Endometrium (tissue), 2 donors: ENCODE data around the gene DMD.

Experiments used
- FAIRE-seq: peaks from 2 replicates; lab custom pipeline; 2012; peaks lifted over from hg19 to GRCh38; lab: Jason Lieb, UNC
- donor health status: control.
- donor health status: control.

The DMD gene

DNA sequence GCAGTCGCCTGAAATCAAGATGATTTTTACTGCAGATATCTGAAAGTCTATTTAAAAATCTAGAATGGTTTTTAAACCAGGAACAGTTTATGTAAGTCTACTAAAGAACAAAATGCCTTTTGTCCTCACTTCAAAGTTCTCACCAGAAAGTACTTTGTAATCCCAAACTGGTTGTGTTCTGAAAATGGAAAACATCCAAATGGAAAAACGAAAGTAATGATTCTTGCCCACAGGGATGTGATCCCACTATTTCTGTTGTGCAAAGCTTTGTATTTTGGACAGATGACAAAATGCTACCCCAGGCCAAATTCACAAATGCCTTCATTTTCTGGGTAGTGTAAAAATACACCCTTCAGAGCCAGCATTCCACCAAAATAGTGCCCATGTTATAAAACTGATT lies 1874.0 kb downstream of the DMD start:
- FAIRE-seq, result no peak

DNA sequence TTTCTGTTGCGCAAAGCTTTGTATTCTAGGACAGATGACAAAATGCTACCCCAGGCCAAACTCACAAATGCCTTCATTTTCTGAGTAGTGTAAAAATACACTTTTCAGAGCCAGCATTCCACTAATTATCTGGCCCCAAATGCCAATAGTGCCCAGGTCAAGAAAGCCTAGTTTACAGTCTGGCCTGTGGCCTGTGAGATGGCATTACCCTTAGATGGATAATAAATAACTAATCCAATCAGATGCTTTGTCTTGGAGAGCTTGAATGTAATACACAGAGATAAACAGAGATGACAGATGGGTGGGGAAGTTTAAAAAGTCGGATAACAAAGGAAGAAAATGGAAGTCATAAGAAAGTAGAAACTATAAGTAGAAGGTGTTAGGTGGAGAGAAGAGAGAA lies 1874.9 kb downstream of the DMD start:
- FAIRE-seq, result no peak

DNA sequence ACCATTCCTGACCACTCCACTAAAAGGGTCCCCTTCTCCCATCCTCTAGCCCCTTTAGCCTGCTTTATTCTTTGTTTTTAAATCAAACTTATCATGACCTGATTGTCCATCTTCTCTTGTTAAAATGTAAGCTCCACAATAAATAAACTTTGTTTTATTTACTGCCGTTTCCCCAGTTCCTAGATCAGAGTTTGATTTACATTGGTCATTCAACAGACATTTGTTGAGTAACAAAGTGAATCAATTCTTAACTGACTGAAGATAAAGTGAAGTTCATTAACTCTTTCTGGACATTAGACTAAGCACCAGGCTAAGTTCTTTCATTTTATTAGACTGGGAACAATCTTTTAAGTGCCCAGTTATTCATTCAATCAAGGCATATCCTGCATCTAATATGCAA lies 1876.4 kb downstream of the DMD start:
- FAIRE-seq, result no peak

DNA sequence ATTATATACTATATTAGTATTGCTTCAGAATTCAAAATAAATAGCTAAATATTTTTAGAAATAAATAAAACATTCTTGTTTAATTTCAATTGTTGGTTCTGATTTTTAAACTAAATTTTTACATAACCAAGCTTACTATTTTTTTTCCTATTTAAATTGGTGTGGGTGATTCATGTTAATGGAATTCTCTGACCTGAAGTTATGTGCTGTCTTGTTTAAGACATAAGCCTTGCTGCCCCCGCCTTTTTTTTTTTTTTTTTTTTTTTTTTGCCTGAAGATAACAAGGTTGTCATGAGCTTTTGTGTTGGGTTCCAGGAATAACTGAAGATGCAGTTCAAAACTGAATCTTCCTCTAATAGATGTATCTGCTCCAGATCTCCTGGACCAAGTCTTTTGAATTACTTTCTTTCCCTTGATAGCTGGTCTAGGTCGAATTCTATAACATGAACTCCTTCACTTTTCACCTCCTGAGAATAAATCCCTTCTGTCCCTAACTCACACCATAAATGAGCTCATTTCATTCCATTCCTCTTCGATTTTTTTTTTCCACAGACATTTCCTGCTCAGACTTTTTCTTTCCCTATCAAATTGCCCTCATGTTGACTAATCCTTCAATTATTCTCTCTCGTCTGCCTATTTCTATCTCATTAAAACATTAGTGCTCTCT lies 1878.1 kb downstream of the DMD start:
- no peak for FAIRE-seq

DNA sequence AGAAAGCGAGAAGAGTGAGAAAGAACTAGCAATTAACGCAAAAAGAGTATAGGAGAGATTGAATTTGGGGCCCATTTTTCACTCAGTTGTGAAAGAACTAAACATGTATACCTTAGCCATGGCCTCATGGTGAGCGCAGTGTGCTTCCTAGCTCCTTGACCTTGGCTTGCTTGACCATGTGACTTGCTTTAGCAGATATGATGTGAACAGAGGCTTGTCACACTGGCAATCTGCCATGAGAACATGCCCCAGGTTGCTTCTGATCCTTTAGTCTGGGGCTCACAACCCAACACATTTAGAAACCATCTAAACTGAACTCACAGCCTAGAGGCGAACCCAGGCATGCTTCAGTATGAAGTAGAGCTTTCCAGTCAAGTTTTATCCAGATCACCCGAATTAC lies 1879.4 kb downstream of the DMD start:
- FAIRE-seq, result no peak

DNA sequence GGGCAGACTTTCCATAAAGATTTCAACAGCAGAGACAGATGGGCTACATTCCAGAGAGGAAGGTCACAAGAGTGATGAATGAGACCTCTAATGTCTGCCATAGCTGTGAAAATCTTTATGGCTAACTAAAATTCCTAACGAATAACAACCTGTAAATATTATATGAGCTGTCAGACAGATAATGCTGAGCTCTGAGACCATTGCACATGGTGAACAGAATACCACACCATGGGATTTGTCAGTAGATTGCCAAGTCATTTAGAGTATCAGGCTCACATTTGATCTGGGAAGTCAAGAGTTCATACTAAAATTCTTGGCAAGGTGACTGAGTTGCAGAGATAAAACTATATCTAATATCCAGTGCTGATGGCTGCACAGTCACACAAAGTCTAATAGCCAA lies 1880.3 kb downstream of the DMD start:
- no peak for FAIRE-seq

DNA sequence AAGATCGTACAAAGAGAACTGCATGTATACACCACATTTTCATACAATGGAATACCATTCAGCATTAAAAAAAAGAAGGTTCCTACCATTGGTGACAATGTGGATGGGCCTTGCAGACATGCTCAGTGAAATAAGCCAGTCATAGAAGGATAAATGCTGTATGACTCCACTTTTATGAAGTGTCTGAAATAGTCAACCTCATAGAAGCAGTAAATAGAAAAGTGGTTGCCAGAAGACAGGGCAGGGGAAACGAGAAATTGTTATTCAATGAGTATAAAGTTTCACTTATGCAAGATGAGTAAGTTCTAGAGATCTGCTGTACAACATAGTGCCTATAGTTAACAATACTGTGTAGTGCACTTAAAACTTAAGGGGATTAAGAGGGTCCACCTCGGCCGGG lies 1882.1 kb downstream of the DMD start:
- FAIRE-seq, result no peak

DNA sequence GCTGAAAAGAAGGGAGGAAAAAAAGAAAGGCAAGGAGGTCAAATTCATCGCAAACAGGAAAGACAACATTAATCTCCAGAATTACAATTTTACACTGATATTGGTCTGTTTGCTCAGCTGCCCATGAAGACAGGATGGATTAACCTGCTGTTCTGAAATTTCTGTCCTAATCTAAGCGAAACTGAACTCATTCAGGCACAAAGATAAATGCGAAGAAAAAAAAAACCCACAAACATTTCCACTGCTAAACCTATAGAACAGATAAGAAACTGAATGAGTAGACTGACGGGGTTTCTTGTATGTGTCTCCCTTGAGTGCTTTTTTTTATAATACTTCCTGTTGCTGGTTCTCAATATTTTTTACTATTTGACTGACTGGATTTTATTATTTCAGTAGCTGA lies 1887.7 kb downstream of the DMD start:
- no peak for FAIRE-seq

DNA sequence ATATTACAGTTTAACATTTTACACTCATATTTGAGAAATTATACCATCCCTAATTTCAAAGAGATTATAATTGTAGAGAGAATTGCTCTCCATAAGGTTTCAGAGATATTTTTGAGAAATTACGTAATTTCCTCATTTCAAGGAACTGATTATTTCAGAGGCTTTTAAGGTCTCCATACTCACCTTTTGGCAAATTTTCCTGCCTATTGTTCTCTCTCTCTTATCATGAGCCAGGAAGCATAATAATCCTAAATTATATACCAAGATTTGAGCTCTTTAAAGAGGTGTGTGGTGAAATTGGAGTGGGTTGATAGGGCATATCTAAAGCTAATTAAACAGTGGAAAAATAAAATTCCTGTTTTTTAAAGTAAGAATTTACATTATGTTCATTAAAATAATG lies 1890.6 kb downstream of the DMD start:
- no peak for FAIRE-seq

DNA sequence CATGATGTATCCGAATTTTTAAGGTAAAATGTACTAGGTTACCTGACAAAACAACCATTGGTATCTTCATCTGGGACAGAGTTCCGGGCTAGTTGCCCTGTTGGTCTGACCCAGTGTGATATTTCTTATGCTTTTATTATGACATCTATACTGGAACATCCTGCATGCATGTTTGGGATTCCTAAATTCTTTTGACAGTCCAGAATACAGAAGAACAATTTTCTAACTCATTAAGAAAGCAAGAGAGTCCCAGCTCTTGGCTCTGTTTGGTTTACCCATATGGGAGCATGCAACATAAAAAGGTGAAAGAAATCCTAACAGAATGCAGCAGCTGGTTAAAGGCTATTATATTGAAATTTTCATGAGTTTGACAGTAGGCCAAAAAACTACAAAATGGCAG lies 1891.8 kb downstream of the DMD start:
- FAIRE-seq, result no peak

DNA sequence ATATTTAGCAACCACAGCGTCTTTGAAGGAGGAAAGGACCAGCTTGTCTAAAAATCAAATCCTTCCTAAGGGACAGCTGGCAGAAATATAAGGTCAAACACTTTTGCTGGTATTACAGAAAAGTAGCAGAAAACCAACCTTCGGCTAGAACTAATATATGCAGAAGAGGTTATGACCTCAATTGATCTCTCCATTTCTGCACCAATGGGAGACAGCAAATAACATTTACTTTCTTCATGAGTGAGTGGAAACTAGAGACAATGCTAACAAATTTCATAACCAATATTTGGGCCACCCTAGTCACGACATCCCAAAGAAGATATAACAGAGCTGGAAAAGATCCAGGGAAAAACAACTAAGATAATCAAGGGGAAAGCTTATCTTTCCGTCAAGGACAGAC lies 1892.5 kb downstream of the DMD start:
- FAIRE-seq, result no peak

DNA sequence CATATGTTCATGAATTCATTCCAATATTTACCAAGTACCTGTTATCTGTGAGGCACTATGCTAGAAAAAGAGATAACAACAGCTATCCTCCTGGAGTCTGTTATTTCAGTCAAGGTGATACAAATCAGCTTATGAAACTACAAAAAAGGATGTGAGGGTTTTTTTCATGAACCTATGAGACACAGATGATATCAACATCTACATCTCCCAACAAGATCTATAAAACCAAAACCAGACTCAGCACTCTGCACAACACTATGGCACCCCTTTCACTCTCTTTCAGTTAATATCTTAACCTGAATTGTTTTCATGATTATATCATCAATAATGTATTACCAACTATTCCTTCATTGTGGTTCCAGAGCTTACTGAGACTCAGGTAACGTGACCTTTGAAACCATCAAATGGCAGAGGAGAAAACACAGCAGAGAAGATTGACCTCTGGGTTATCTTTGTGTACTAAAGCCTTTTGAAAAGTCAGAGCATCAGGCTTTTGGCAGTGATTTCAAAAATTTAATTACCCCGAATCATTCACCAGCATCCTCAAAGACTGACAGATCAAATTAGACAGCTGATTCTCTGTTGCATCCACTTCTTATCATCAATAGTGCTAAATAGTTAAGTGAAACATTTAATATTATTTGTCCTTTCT lies 1894.9 kb downstream of the DMD start:
- FAIRE-seq, result no peak

DNA sequence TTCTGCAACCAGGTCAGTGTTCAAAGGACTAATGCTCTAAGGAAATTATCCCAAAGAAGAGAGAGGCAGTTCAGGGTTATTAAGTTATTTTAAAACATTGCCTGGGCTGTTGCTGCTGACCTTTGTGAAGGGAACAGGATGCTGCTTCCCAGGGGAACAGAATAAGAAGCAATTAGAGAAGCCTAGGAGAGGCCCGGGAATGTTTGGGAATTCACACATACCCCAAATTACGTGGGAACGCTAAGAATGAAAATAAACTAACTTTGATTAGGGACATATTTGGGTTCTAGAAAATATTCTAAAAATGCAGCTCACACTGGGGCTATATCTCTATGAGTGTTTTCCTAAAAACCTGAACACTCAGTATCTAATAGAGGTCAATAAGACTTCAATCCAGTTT lies 1896.4 kb downstream of the DMD start:
- FAIRE-seq, result no peak

DNA sequence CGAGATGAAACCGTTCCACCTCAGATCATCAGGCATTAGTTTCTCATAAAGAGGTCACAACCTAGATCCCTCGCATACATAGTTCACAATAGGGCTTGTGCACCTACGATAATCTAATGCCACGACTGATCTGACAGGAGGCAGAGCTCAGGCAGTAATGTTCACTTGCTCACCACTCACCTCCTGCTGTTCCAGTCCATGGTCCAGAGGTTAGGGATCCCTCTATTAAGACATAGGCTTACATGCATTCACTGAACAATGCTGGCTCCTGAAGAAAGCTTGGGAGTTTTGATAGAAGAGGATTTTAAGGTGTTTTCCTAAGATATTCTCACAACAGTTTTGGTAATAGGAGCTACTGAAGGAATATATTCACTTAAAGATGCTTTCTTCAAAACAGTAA lies 1903.4 kb downstream of the DMD start:
- FAIRE-seq, result no peak

DNA sequence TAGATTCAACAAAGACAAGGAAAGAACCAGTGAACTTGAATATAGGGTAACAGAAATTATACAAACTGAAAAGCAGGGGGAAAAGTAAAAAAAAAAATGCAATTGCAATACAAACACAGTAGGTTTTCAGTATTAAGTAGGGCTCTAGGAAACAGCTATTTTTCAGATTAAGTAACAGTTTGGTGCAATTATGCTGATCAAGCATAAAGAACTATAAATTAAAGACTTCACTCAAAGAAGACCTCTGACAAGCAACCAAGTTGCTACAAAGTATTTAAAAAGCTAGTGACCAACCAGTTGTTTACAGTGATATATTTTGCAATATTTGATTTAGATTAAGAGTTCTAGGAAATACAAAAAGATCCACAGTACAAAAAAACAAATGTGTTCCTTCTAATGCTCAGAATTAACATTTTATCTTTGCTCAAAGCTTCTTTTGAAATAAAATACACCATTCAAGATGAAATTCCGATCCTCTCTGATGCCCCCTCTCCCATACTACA lies 1908.7 kb downstream of the DMD start:
- no peak for FAIRE-seq

DNA sequence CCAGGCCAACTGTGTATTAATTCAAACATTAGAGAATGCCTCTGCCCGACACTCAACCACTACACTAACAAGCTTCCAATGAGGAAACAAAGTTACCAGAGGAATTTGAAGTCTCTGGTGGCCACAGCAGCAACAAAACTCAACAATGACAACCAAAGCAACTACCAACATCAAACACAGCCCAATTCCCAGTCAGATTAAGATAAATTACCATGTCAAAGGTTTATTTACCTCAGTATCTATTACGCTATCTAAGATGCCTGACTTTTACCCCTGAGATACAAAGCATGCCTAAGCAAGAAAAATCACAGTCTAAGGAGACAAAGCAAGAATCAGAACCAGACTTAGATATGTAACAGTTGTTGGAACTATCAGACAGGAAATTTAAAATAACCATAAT lies 1909.4 kb downstream of the DMD start:
- no peak for FAIRE-seq

DNA sequence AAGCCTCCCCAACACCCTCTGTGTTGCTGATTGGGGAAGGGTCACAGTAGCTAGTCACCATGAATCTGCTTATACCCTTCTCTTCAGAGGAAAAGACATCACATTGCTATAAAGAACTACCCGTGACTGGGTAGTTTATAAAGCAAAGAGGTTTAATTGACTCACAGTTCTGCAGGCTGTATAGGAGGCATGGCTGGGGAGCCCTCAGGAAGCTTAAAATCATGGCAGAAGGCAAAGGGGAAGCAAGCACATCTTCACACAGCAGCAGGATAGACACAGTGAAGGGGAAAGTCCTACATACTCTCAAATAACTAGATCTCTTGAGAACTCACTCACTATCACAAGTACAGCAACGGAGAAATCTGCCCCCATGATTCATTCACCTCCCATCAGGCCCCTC lies 1910.1 kb downstream of the DMD start:
- no peak for FAIRE-seq

DNA sequence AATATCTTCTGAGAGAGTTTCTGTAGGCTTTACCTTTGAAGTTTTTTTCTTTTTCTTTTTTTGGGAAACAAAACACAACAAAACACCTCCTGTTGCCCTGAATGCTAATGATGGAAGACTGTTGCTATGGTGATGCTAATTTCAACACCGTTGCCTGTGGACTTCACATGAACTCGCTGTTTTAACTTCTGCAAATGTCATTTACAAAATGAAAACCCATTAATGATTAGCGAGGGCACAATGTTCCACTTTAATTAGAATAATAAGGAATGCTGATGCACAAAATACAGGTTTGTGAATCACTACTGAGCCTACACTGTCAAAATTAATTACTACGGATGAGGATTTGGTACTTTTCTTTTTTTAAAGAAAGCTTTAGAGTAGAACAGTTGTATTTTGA lies 1912.4 kb downstream of the DMD start:
- FAIRE-seq, result no peak

DNA sequence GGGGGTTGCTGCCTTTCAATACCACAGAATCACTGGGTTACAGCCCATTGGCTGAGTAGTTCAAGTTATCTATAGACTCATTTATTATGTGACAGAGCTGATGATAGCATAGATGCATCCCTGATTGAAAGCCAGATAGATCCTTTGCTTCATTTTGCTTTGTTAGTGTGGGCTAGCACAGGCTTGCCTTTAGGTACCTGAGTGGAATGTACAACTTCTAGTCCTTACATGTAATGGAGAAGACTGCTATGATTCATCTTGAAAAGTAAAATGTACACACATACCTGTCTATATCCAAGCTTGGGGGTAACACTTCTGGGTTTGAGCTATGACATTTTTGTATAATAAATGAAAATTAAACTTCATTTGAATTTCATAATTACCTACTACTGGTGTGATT lies 1913.5 kb downstream of the DMD start:
- no peak for FAIRE-seq

DNA sequence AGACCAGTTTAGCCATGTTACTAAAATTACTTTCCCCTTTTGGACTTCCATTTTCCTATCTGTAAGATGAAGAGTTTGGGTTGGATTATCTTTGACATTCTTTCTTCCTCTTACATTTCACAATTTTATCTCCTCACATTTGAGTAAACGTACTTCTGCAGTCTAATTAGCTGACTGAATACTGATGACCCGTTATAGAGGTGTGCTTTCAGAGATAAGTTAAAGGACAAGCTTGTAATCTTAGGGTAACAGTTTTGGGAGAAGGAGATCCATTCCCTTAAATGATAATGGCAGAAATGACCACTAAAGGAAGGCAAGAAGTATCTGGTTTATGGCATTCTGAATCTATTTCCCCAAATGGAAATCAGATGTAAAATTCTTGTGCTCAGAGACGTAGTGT lies 1916.9 kb downstream of the DMD start:
- FAIRE-seq, result no peak

DNA sequence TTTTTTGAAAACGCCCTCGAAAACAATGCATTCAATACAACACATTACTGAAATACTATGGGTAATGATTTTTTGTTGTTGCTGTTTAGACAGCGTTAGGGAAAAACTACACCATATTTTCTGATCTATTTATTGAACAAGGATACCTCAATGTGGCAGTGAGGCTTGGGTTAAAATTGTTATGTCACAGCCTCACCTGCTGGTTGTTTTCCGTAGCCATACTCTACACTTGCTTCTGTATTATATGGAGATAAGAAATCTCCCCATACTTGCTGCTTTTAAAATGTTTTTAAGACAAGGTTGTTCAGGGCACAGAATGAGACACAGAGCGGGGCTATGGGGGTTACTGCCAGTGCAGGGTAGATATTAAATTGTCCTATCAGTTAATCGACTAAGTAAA lies 1917.9 kb downstream of the DMD start:
- FAIRE-seq, result no peak

DNA sequence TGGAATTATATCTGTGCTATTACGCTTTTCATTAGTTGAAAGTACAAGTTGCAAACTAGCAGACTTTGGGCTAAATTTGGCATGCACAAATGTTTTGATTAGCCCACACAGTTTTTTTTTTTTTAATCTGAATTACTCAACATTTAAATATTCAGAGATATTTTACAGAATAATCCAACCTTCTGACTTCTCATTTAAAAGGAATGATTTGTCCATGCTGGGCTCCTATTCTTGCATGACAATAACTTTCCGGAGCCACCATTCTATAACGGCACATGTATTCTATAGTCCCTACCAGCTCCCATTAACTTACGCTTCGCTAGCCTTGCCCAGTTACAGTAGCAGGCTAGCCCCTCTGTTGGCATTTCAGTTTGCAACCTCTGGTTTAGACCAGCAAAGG lies 1920.2 kb downstream of the DMD start:
- no peak for FAIRE-seq

DNA sequence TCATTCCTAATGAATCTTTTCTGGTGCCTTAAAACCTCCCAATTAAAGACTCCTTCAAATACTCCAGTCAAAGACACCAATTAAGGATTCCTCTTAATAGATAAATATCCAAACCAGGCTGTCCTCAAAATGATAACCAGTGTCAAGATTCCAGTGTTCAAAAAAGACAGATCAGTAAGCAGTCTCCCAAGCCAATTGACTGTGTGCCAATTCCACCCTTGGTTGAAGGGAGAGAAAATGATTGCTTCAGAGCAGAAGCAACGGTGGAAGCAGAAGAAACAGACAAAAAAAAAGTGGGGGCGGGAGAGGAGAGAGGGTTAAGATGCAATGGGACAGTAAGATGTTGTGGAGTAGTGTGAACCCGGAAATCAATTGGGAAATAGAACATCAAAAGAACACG lies 1923.5 kb downstream of the DMD start:
- FAIRE-seq, result no peak

DNA sequence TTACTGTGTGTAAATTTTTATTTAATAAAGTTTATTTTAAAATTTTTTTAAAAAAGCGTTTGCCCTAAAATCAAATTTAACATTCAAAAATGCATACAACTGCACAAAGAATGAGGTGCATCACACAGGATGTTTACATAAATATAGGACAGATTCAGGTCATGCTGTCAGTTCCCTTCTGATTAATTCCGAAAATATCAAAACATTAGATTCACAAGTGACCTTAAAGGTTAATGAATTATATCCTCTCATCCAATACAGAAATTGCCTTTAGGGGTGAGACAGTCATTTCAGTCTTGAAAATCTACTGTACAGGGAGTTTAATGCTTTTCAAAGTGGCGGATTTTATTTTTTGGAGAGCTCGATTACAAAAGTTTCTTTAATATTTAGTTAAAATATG lies 1930.8 kb downstream of the DMD start:
- FAIRE-seq, result no peak
